H54 (cell line): Measurements from ENCODE around the gene KIF1A.

Experiments
- DNase-seq: peaks from one replicate; pipeline ENCODE4 v3.0.0; 2011; ENCODE audit warnings: low spot score, mixed read lengths; ENCODE audit not compliant: insufficient read length
- FAIRE-seq: peaks from 3 replicates; lab custom pipeline; 2011; peaks lifted over from hg19 to GRCh38; lab: Jason Lieb, UNC
- POLR2A ChIP-seq: IDR thresholded peaks from 2 replicates; pipeline ENCODE4 v1.6.1; 2011; ENCODE audit warnings: low read depth, mild to moderate bottlenecking, low read length

The KIF1A gene

DNA sequence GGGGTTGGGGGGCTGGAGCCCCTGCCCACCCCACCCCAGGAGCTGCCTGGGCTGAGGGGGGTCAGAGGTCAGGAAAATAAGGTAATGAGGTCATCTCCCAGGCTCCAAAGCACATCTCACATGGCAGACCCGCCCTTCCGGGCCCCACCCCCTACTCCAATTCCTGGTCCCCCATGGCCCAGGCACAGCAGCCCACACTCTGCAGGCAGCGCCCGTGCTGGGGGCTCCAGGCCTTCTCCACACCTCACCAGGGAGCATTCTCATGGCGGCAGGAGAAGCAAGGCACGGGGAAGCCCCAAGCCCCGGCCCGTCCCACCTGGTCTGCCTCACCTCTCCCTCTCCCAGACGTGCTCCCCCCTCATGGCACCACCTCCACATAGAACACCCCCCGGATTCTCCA is 84.5 kb downstream of the KIF1A start:
- TF ChIP-seq POLR2A, result no peak
- FAIRE-seq (no peak), DNase-seq (no peak)

DNA sequence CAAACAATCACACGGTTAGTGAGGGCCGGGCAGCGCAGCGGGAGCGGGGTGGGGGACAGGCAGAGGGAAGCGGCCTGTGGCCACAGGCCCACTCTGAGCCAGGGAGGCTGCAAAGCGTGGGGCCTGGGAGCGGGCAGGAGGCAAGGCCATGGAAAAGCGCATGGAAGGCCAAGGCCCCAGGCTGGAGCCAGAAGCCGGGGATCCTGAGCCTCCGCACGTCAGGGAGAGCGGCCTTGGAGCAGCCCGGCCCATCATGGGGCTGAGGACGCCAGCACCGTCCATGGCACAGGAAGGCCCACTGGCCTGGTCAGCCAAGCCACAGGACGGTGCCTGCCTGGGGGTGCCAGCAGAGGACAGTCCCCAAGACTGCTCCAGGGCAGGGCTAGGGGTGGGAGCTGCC is 85.3 kb downstream of the KIF1A start:
- no peak for DNase-seq
- no peak for FAIRE-seq
- TF ChIP-seq POLR2A, result no peak

DNA sequence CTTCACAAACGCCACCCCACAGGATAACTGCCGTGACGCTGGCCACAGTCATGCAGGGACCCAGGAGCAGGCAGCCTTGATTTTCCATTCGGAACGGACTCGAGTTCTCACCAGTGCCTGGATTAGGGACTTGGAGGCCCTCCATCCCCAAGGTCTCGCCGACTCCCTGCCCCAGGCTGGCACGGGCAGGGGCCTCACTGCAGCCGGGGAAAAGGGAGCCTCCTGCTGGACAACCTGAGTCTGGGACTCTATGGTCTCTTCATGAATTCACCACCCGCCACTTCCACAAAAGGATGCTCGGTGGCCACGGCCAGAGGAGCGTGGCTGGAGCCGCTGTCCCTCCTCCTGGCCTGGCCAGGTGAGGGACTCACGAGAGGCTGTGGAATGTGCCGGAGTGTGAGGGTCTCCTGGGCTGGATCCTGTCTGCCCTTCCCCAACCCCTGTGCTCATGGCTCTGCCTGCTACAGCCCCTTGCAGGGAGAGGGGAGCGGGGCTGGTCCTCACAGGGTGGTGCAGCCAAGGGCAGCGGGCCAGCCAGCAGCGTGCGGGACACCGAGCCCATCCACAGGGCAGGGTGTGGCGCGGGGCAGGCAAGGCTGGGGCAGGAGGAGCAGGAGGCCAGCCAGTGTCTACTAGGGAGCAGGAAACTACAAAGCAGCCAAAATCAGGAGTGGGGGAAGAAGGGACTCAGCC is 86.1 kb downstream of the KIF1A start:
- FAIRE-seq, result no peak
- TF ChIP-seq POLR2A, result no peak
- no peak for DNase-seq

DNA sequence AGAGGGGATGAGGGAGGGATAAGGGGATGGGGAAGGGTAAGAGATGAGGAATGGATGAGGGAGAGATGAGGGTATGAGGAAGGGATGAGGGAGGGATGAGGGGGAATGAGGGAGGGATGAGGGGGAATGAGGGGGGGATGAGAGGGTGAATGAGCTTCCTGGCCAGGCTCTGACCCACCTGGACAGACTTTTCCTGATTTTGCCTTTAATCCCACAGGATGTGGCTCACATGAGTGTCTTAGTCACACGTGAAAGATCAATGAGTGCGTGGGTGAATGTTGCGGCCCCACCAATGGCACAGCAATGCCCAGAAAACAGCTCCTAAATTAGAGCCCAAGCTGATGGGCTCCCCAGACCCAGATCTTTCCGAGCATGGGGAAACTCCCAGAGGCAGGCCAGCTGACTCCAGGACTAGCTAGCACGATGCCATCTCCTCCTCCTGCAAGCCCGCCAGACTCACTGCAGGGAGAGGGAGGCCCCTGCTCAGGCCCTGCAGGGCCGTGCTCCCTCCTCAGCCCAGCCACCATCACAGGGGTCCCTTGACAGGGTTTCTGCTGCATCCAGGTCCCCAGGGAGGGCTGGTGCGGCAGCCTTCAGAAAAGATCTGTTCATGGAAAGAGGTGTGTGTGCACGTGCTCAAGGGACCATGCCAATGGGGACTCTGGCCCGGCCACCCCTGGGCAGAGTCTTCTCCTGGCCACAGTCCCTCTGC is 87.0 kb downstream of the KIF1A start:
- no peak for DNase-seq
- TF ChIP-seq POLR2A, result no peak
- no peak for FAIRE-seq

DNA sequence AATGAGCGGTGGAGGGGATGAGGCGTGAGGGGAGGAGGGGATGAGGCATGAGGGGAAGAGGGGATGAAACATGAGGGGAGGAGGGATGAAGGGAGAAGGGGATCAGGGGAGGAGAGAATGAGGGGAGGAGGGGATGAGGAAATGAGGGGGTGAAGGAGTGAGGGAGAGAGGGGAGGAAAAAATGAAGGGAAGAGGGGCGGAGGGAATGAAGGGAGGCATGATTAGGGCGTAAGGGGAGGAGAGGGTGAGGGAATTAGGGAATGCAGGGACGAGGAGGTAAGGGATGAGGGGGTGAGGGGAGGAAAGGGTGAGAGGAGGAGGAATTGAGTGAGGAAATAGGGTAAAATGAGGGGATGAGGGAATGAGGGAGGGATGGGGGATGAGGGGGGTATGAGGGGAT is 87.8 kb downstream of the KIF1A start:
- no peak for TF ChIP-seq POLR2A
- FAIRE-seq, result no peak
- DNase-seq, result no peak

DNA sequence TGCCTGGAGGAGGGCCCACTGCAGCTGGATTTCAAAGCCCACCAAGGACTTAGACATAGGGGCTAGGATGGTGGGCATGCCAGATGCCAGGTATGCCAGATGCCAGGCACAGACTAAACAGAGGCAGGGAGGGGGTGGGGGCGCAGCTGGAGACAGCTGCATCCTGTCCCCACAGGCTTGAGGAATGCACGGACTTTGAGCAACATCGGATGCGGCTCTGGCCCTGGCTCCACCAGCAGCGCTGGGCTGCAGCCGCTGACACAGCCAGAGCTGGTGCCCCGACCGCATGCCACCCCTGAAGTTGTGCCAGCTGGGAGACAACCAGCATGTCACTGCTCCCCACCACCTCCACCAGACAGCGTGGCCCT is 88.9 kb downstream of the KIF1A start:
- DNase-seq (no peak), FAIRE-seq (no peak)
- TF ChIP-seq POLR2A, result no peak

DNA sequence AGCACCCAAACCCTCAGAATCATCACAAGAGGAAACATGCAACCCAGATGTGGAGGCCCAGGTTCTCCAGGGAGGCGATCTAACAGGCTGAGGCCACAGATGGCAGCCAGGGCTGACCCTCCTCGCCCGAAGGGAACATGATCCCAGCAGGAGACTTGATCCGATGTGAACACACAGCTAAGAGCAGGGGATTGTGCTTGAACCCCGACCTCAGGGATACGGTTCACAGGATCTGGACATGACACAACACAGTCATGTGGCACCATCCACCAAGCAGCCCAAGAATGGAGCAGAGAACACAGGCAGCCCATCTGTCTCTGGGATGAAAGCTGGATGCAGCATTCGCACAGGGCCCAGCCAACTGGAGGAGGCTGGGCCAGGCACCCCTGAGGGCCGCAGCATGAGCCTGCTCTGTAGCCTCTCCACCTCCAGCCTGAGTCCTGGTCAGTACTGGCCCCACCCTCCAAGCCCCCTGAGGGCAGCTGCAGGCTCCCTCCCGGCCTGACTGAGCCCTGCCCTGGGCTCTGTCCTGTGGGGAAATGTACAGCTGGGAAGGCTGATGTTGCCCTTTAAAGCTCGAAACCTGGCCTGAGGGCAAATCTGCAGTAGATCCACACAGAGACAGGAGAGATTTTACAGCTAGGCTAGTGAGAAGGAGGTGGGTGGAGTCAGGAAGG is 89.4 kb downstream of the KIF1A start:
- DNase-seq (no peak), FAIRE-seq (no peak)
- TF ChIP-seq POLR2A, result no peak

DNA sequence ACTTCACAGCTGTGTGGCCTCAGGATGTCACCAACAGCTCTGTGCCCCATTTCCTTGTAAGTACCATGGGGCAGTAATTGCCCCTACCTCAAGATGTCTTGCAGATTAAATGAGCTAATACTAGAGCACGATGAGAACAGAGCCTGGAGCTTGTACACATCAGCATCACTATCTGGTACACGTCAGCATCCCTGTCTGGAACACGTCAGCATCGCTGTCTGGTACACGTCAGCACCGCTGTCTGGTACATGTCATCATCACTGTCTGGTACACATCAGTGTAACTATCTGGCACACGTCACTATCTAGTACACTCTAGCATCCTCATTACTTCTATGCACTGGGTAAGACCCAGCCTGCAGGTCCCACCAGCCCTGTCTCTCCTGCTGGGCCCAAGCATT is 91.2 kb downstream of the KIF1A start:
- no peak for DNase-seq
- FAIRE-seq, result no peak
- no peak for TF ChIP-seq POLR2A

DNA sequence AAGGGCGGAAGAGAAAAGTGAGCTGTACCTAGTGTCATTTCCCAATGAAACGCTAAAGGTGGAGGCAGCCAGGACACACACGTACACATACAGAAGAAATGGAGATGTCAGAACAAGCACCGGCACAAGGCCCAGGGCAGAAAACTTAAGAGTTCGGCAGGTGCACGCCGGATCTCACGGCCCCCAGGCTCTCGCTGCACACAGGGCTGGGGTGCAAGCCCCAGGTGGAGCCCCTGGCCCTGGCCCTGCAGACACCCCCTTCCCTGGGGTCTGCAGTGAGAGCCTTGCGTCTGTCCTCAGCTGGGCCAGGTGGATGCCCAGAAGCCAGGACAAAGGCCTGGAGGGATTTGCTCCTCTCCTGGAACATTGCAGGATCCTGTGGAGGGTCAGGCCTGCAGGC is 91.7 kb downstream of the KIF1A start:
- no peak for DNase-seq
- no peak for TF ChIP-seq POLR2A
- FAIRE-seq, result no peak

DNA sequence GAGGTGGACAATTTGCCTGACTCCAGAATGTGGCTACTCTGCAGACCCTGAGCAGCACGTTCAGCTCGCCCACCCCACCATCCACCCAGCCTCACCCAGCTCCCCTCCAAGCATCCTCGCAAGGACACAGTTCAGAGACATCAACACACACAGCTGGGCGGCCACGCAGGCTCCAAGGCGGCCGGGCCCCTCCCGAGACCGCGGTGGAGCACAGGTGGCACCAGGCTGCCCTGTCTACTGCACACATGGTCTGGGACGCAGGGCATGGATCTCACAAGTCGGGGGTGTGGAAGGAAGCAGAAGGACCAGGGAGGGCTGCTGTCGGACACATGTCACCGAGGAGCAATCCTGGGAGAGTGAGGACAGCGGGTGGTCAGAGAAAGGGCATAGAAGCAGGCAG is 92.1 kb downstream of the KIF1A start:
- no peak for TF ChIP-seq POLR2A
- FAIRE-seq, result no peak
- no peak for DNase-seq

DNA sequence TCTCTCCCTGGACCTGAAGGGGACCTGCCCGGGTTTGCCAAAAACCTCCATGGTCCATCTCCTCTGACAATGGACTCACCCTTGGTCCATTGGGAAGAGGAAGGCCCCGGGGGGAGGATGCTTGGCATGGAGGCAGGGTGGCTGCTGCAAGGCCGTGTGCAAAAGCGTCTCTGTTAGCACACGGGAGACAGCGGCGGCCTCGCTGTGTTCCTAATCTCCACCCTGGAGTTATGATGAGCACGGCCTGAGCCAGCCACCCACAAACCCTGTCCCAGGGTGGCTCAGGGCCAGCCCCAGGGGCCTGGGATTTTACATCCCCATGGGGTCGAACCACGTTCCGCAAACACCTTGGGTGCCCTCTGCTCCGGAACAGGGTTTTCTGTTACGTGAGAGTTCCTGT is 92.6 kb downstream of the KIF1A start:
- FAIRE-seq, result no peak
- no peak for TF ChIP-seq POLR2A
- no peak for DNase-seq

DNA sequence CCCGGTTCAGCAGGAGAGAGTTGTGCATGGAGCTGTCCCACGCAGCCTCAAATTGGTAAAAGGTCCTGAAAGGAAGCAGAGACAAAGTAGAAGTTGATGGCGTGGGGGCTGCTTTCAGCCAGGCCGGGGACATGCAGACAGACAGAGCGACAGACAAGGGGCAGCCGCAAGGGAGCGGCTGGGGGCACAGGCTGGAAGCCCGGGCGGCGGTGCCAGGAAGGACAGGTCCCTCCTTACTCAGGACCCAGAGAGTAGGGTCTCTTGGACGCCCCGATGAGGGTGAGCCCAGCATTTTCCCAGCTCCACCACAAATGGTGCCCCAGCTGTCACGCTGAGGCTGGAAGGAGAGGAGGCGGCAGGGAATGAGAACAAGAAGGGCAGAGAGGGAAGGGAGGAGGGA is 93.1 kb downstream of the KIF1A start:
- DNase-seq (no peak), FAIRE-seq (no peak)
- no peak for TF ChIP-seq POLR2A

DNA sequence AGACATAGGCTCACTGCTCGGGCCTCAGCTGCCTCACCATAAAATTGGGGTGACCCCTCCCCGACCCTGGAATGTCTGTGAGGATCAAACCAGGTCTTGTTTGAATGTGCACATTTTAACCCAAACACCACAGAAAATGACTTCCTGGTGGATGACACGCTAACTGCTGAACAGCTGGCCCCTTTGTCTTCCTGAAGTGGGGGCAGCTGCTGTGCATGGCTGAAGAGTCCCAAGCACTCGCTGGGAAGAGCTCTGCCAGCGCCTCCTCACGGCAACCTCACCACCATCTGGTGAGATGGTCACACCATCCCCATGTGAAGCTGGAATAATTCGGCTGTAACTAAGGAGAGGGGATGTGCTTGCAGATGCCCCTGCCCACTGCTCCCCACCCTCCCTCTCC is 94.3 kb downstream of the KIF1A start:
- DNase-seq, result no peak
- FAIRE-seq, result no peak
- TF ChIP-seq POLR2A, result no peak

DNA sequence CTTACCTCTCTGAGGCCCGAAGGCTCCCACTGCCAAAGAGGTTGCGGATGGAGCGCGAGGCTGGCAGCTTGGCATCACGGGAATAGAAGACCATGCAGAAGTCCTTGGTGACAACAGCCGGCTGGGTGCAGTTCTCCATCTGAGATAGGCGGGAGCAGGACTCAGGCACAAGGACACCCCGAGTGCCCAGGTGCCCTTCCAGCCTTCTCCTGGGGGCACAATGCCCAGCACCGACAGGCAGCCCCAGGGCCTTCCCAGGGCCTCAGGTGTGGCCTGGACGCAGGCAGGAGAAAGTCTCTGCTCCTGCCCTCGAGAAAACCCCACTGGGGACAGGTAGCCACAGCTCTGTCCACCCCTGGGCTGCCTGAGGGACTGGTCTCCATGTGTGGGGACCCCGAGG is 94.8 kb downstream of the KIF1A start:
- TF ChIP-seq POLR2A, result no peak
- FAIRE-seq, result no peak
- no peak for DNase-seq
